SHP77 treated with DMSO at 0.1 percent for 48 hours (cell line): ENCODE results near the gene CD33.

Experiments
- DNase-seq: peaks from one replicate; lab custom pipeline; 2025; lab: John Stamatoyannopoulos, UW

Gene CD33

DNA sequence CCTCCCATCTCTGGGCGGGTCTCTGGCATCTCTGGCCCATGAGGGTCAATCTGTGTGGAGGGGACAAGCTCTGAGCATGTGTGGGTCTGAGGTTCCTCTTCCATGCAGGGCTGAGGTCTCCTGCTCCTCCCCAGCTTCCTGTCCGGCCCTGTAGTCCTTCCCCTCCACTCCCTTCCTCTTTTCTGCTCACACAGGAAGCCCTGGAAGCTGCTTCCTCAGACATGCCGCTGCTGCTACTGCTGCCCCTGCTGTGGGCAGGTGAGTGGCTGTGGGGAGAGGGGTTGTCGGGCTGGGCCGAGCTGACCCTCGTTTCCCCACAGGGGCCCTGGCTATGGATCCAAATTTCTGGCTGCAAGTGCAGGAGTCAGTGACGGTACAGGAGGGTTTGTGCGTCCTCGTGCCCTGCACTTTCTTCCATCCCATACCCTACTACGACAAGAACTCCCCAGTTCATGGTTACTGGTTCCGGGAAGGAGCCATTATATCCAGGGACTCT is at the start of gene CD33:
Gene CD33 (plus strand): TSS at position 183 of the 496 bp plus-strand sequence. CDS start 39 bp downstream, at position 222.
- DNase-seq: peak; percentile 52

DNA sequence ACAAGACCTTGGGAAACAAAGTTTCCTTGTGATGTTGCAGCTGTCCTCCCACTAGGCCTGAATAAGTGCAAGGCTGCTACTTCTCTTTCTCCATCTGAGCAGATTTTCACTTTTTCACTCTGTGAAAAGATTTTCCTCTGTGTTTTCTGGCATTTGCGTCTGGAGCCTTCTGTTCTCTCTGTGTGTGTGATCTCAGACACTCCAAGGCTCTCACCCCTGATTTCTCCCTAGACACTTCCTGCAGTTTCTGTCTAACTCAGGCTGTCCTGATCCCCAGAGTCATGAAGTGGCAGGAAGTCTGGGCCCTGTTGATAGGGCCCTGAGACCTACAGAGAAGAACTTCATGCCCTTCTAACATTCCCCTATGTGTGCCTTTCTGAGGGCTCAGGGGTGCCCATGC is 45.6 kb upstream of the CD33 start:
- DNase-seq: no peak

DNA sequence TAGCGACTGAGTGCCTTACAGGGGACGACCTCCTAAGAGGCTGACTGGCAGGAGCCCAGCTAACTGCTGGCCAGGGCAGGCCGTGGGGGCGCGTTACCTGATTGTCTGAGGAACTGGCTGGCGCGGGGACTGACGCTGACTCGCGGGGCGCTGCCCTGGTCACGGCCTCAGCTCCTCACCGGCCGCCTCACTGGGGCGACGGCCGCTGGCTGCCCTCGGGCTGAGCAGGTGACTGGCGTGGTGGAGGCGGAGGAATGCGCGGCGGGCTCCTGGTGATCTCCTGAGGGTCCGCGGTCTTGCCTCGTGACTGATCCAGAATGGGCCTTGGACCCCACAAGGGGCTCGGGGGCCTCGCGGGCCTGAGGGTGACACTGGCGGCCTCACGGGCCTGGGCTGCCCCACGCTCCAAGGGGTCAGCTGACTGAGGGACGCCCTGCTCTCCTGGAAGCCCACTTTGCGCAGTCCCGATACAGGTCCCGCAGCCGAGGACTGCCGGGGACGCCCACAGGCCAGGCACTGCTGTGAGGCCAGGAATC is 43.4 kb upstream of the CD33 start:
- DNase-seq: no peak

DNA sequence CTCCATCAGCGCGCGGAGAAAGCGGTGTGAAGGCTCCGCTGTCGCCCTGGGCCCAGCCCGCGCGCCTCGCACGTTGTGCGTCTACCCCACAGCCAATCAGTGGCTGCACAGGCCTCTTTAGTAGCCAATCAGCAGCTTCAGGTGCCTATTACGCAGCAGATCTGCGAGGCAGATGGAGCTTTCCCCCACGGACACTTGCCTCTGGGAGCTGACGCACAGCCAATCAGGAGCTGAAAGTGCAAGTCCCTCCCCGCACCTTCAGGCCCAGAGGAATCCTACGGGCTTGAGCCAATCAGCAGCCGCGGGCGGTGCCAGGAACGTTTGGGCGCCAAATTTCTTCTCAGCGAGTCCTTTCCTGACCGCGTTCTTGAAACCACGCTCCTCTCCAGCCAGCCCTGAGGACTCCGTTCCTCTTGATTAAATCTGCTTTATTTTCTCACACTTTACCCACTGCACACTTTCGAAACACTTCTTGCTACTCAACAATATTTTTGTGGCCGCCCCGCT is 42.9 kb upstream of the CD33 start:
- no peak for DNase-seq

GRCh38 chr19:51183629-51184028 is 41.3 kb upstream of the CD33 start:
- no peak for DNase-seq

DNA sequence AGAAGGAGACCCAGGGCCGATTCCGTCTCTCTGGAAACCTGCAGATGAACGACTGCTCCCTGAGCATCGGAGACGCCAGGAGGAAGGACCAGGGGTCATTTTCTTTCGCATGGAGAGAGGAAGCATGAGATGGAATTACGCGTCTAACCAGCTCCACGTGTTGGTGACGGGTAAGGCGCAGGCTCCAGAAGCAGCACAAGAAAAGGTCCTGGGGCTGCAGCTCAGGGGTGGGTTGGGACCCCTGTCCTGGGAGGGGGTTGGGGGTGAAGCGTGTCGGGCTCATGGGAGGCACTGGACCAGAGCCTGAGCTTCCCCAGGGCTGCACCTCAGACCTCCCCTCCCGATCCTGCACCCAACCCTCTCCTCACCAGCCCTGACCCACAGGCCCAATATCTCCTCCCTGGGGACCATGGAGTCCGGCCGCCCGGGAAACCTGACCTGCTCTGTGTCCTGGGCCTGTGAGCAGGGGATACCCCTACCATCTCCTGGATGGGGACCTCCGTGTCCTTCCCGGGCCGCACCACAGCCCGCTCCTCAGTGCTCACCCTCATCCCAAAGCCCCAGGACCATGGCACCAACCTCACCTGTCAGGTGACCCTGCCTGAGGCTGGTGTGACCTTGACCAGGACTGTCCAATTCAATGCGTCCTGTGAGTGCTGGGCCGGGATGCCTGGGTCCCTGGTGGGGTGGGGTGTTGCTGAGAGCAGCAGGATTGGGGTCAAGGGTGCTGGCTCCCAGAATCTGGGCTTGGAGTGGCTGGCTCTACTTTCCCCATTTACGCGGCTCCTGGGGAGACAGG is 39.6 kb upstream of the CD33 start:
- no peak for DNase-seq

DNA sequence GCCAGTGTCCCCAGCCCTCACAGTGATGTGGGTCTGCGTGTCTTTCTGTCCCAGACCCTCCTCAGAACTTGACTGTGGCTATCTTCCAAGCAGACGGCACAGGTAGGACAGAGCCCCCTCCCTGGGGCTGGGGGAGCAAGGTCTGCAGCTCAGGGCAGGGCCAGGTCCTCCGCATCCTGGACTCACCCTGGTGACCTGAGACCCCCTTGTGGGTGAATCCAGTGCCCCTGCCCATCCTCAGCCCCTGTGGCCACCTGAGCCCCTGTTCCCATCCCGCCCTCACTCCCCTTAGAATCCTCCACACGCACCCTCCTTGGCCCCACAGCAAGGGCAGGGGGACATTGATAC is 39.0 kb upstream of the CD33 start:
- no peak for DNase-seq

- no peak for DNase-seq
Measured at GRCh38 chr19:51186323-51186722, 38.6 kb upstream of the CD33 start.

DNA sequence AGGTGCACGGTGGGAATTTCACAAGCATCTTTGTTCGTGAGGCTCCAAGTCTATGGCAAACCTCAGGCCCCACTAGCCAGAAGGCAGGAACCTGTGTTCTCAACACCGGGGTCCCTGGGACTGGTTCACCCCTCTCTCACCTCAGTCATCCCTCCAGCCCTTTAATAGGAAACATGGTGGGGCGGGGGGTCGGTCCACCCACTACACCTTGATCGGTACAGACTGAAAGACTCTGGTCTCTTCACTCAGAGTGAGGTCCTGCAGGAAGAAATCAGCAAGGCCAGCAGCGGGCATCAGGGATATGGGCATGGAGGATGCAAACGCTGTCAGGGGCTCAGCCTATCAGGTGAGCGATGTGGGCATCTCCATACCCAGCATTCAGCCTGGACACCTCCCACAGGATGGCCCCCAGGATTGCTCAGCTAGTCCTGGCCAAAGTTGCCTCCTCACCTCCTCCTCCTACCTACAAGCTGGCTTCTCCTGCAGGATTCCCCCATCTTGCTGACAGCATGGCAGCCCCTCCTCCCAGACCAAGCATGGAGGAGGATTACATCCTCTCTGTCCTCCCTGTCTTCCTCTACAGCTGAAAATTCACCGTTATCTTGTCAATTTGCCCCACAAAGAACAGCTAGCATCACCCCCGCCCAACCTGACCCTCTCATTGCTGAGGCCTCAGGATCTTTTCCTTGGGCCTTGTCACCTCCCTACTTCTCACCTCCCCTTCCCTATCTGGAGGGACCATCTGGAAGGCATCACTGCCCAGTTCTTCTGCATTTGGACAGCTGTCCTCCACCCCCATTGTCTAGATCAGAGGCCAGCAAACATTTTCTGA is 37.3 kb upstream of the CD33 start:
- DNase-seq: no peak

DNA sequence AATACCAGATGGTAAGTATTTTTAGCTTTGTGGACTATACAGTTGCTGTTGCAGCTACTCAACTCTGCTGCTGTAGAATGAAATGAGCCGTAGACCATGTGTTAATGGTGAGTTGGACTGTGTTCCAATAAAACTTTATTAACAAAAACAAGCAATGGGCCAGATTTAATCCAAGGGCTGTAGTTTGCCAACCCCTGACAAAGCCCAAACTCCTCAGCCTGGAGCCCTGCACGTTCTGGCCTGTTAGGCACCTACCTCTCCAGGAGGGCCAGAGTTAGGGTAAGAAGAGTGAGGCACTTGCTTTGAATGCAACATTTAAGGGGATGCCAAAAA is 36.7 kb upstream of the CD33 start:
- DNase-seq: no peak

GRCh38 chr19:51192689-51193088 is 32.2 kb upstream of the CD33 start:
- DNase-seq: no peak

GRCh38 chr19:51194527-51195315 is 30.2 kb upstream of the CD33 start:
- no peak for DNase-seq

DNA sequence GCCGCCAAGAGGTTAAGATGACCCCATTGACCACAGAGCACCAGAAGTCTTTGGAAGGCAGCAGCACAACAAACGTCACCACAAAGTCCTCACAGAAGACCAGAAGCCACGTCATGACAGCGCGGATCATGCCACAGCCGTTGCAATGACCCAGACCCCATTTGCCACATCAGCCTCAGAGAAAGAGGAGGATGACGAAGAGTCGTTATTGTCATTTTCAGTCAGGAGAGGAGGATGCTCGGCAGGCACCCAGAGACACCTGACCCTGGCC is 29.6 kb upstream of the CD33 start:
- no peak for DNase-seq

DNA sequence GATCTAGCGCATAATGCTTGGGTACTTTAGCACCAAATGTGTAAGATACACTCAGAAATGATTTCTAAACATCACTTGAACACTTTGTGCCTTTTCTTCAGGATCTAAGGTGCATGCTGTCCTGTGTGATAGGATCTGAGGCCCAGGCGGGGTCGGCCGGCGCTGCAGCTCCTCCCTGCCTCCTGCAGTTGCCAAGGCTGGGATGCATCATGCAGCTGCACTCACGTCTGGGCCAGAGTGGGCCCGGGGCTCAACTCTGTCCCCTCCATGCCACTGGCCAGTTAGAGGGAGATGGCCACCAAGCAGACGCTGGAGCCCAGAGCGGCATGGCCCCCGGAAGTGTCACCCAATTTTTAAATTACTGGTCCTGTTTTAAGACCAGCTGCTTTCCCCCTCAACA is 29.3 kb upstream of the CD33 start:
- DNase-seq: no peak

GRCh38 chr19:51196181-51196580 is 28.7 kb upstream of the CD33 start:
- no peak for DNase-seq

GRCh38 chr19:51198641-51199040 is 26.2 kb upstream of the CD33 start:
- DNase-seq: no peak

DNA sequence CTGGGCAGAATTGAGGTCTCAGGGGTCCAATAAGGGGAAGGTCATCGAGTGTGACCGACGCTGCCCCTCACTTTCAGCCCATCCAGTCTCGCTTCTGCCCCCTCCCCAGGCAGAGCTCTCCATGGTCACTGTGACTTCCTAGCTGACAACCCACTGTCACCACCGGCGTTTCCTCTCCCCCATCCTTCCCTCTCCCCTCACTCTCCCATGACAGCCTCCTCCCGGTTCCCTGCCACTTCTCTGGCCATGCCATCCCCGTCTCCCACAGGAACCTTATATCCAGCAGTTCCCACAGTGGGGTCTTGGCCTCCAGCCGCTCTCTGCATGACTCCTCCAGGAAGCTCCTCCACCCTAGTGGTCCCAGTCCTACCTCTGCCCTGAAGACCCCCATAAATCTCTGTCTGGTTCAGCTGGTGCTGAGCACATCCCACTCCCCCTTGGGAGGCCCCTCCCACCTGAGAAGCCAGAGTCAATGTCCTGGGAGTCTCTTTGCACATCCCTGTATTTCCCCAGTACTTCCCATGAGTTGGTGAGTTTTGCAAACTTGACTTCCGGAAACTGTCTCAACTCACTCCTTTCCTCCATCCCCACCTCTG is 24.7 kb upstream of the CD33 start:
- DNase-seq: no peak

DNA sequence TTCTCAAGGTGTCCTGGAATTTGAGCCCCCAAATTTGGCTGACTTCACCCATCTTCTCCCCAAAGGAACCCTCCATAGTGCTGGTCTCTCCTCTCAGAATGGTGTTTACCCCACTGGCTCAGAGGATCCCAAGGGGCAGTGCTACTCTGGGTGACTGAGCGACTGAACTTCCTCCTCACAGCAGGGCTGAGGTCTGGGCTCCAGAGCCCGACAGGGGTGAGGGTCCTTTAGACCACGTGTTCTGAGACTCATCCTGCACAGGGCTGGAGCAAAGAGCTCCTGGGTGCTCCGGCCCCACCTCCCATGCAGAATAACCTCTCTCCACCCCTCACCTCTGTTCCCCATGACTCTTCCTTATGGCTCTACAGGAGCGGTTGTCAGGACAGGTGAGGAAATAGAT is 23.2 kb upstream of the CD33 start:
- no peak for DNase-seq

- DNase-seq: no peak
Measured at GRCh38 chr19:51203916-51204315, 21.0 kb upstream of the CD33 start.

- no peak for DNase-seq
Measured at GRCh38 chr19:51204321-51204720, 20.6 kb upstream of the CD33 start.

- DNase-seq: no peak
Measured at GRCh38 chr19:51207747-51208146, 17.1 kb upstream of the CD33 start.

DNA sequence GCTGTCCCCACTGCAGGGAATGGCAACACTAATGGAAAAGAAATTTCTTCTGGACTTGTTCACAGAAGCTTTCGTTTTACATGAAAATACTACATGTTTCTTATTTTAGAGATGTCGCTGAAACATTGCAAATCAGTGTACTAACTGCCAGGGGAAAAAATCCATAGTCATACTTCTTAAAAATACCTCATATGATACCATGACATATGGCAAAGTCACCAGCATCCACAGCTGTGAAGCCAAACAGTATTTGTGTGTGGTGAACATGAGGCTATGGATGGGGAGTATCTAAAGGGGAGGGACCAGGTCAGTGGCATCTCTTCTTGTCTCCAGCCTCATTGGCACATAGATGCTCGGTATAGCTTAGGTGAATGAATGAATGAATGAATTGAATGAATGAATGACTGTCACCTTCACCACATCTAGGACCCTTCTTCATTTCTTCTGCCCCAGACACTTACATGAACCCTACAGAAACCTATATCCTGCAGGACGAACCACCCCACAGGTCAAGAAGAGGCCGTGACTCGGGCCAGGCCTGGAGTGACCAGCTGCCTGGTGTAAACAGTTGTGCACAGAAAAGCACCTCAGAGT is 14.6 kb upstream of the CD33 start:
- no peak for DNase-seq
